ENCODE results near the gene MPPE1. TPM values are rescaled to one million over a fixed set of nuclear protein-coding genes. Genes with fewer than 3 reads are reported as not detected.

MPPE1 gene
- total and polyA plus RNA-seq, 5 experiments from 2014 or later, result 37.1 to 85.6 (median 40.9) TPM

DNA sequence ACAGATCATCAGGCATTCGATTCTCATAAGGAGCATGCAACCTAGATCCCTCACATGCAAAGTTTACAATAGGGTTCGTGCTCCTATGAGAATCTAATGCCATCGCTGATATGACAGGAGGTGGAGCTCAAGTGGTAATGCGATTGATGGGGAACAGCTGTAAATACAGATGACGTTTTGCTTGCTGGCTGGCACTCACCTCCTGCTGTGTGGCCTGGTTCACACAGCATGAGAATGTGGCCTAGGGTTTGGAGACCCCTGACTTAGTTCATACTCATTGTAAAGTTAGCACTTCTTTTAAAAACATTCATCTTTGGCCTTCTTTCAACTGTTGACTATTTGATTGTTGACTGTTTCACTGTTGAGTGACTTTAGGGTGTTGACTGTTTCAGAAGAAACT is 65.6 kb downstream of the MPPE1 start:
- H3K36me3 Mint-ChIP-seq, result no peaks in the 10 kb centered on the region
- no peak overlapping the region for H3K27ac Mint-ChIP-seq
- DNase-seq (no peak), ATAC-seq (no peak)
- POLR2A ChIA-PET, result no interaction called here
- H3K4me1 Mint-ChIP-seq, result no peaks in the 10 kb centered on the region
- H3K27me3 Mint-ChIP-seq, result no peaks in the 10 kb centered on the region
- H3K4me3 Mint-ChIP-seq, result no peak overlapping the region
- H3K9me3 Mint-ChIP-seq, result no peaks in the 10 kb centered on the region

DNA sequence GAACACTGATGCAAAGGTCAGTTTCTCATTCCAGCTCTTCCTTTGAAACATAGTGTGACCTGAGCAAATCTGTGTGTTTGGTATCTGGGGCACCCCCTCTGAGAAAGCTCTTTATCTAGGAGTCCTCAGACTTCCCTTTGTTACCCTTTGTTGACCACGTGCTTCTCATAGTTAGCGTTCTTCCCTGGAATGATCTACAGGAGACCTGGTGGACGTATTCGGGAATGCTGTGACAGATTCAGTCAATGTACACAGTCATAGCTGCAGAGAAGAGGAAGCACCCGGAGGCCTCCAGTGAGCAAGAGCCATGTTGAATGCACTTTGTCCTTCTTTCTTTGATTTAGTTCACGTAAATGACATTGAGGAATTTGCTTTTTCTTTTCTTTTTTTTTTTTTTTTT is 67.6 kb downstream of the MPPE1 start:
- ATAC-seq (no peak), DNase-seq (no peak)
- no peak overlapping the region for H3K27ac Mint-ChIP-seq

DNA sequence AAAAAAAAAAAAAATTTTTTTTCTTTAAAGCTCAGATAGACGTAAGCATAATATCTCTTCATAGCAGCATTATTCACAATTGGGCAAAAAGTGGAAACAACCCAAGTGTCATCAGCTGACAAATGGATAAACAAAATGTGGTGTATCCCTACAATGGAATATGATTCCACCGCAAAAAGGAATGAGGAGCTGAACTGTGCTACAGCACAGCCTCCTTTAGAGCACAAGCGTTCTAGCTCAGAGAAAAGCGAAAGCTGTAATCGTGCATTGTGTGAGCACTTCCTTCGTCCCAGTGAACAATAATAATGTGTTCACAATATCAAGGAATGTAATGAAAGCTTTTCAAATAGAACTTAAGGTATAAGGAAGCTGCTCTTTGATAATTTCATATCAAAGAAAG is 68.6 kb downstream of the MPPE1 start:
- POLR2A ChIA-PET, result interaction anchor here (0.6 to 1.5 kb wide), 3 partner anchors 8 to 17 kb away, joined by 3 to 10 read pairs (median 4); no protein-coding TSS in a partner anchor
- ATAC-seq (no peak), DNase-seq (no peak)
- H3K27ac Mint-ChIP-seq, result no peak overlapping the region
- H3K27me3 Mint-ChIP-seq, result no peaks in the 10 kb centered on the region
- H3K36me3 Mint-ChIP-seq, result no peaks in the 10 kb centered on the region
- no peaks in the 10 kb centered on the region for H3K4me1 Mint-ChIP-seq
- H3K4me3 Mint-ChIP-seq, result no peak overlapping the region
- H3K9me3 Mint-ChIP-seq, result no peaks in the 10 kb centered on the region

More for the DNA sequence above, 67.6 kb downstream of the MPPE1 start:
- H3K9me3 Mint-ChIP-seq, result no peaks in the 10 kb centered on the region
- H3K4me3 Mint-ChIP-seq, result no peak overlapping the region
- H3K27me3 Mint-ChIP-seq, result no peaks in the 10 kb centered on the region
- POLR2A ChIA-PET, result interaction anchor here (1.5 kb wide), 1 partner anchor 9 kb away, joined by 10 read pairs; no protein-coding TSS in a partner anchor
- no peaks in the 10 kb centered on the region for H3K4me1 Mint-ChIP-seq
- H3K36me3 Mint-ChIP-seq, result no peaks in the 10 kb centered on the region

DNA sequence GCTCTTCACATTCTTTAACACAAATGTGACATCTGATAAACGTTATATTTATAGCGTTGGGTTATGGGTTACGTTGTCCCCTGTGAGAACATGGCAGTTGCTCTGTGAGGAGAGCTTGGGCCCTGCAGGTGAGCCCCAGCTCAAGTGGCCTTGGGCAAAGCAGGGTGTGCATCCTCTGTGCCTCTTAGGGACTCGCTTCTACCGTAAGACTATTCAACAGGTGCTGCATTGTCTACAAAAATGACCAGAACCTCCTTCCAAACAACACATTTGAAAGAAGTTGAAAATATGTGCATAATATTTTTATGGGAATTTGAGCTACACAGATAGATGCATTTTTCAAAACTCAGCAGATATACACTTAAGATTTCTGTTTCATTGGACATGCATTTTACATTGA is 73.3 kb downstream of the MPPE1 start:
- no peaks in the 10 kb centered on the region for H3K36me3 Mint-ChIP-seq
- H3K4me3 Mint-ChIP-seq, result no peak overlapping the region
- POLR2A ChIA-PET, result no interaction called here
- no peak for ATAC-seq
- no peak for DNase-seq
- no peaks in the 10 kb centered on the region for H3K4me1 Mint-ChIP-seq
- H3K27me3 Mint-ChIP-seq, result no peaks in the 10 kb centered on the region
- H3K27ac Mint-ChIP-seq, result no peak overlapping the region
- H3K9me3 Mint-ChIP-seq, result no peaks in the 10 kb centered on the region

Other genes with a start within 250 kb of the MPPE1 start
- 1 to 10 TPM in 1 of 2 experiments, under 1 TPM in 1; 0.55 to 1.1 TPM for gene GNAL, start 219.1 kb downstream of the MPPE1 start, total RNA-seq
- gene GNAL, start 219.1 kb downstream of the MPPE1 start, polyA plus RNA-seq, result under 1 TPM in 2 of 3 donors, not detected in 1; 0.06 to 0.27 TPM
- gene CHMP1B, start 56.9 kb downstream of the MPPE1 start, total RNA-seq, result 10 to 100 TPM; 52.6 to 53.4 TPM
- 10 to 100 TPM; 45.2 to 58.0 (median 57.3) TPM for gene CHMP1B, start 56.9 kb downstream of the MPPE1 start, polyA plus RNA-seq
- 1 to 10 TPM; 7.8 to 9.5 TPM for gene IMPA2, start 73.2 kb upstream of the MPPE1 start, total RNA-seq
- gene IMPA2, start 73.2 kb upstream of the MPPE1 start, polyA plus RNA-seq, result 1 to 10 TPM; 4.3 to 8.2 (median 4.5) TPM
- gene ANKRD62, start 185.5 kb upstream of the MPPE1 start, total RNA-seq, result not detected
- not detected for gene ANKRD62, start 185.5 kb upstream of the MPPE1 start, polyA plus RNA-seq

Data from naive thymus-derived CD8-positive, alpha-beta T cell (primary cell).